Adipose tissue (tissue), 3 donors: Measurements from ENCODE around the gene CSTF1. TPM values are rescaled to one million over a fixed set of nuclear protein-coding genes. Genes with fewer than 3 reads are reported as not detected.
"Not testable (repeated sequence)": the region's sequence is repeated elsewhere in the genome, so short reads cannot be mapped to it uniquely, and the experiment has no call there.

Source experiments
- H3K27ac ChIP-seq: one replicate; pipeline ENCODE4 v1.5.1; 2013; ENCODE audit warnings: low read depth, low read length
- WGBS, 3 donors: extraction: QIAGEN DNeasy Blood & Tissue Kit; methylation state at CpG; one replicate each; pipeline ENCODE4 v1.1.7; 2013; 5-methylcytosine and 5-hydroxymethylcytosine counted together
- polyA plus RNA-seq, 3 donors: library from polyadenylated mRNA; stranded (reverse); fragments of 200-250 nt; gene quantifications; one replicate each; pipeline ENCODE4 v1.2.3, GENCODE V29; 2013
- donor health status: healthy with polysubstance abuse.
- donor health status: Bipolar disorder and iron deficiency.
- donor health status: healthy.

CSTF1 gene
- polyA plus RNA-seq, 3 donors, result 5.1 to 11.1 (median 10.5) TPM

GRCh38 chr20:56362833-56363413 is 29.5 kb upstream of the CSTF1 start:
- 49 to 59% (median 51%) methylated on average over 8 of the region's 8 CpGs for WGBS, 3 donors
- no peak overlapping the region for H3K27ac ChIP-seq

- WGBS, 3 donors, result 92 to 98% (median 95%) methylated on average over 6 of the region's 6 CpGs
- no peak overlapping the region for H3K27ac ChIP-seq
These were observed 29.0 kb upstream of the CSTF1 start for GRCh38 chr20:56363491-56363890.

GRCh38 chr20:56368351-56369134 is 23.9 kb upstream of the CSTF1 start:
- H3K27ac ChIP-seq, result no peak overlapping the region
- WGBS, 3 donors, result 80 to 88% (median 86%) methylated on average over 6 of the region's 6 CpGs

- 87 to 97% (median 93%) methylated on average over 4 of the region's 4 CpGs for WGBS, 3 donors
- no peak overlapping the region for H3K27ac ChIP-seq
These were observed 23.3 kb upstream of the CSTF1 start for GRCh38 chr20:56369179-56369578.

- no peak overlapping the region for H3K27ac ChIP-seq
- WGBS, 3 donors, result 92 to 95% (median 93%) methylated on average over 11 of the region's 11 CpGs
These were observed 20.5 kb upstream of the CSTF1 start for GRCh38 chr20:56371977-56372376.

- 54 to 89% (median 65%) methylated on average over 1 of the region's 1 CpG for WGBS, 3 donors
- H3K27ac ChIP-seq, result no peak overlapping the region
These were observed 19.6 kb upstream of the CSTF1 start for GRCh38 chr20:56372850-56373249.

- 42 to 58% (median 48%) methylated on average over 1 of the region's 1 CpG for WGBS, 3 donors
- no peak overlapping the region for H3K27ac ChIP-seq
These were observed 18.5 kb upstream of the CSTF1 start for GRCh38 chr20:56373942-56374341.

GRCh38 chr20:56376331-56376730 is 16.1 kb upstream of the CSTF1 start:
- WGBS, 3 donors, result 66 to 97% (median 72%) methylated on average over 2 of the region's 2 CpGs
- no peak overlapping the region for H3K27ac ChIP-seq

GRCh38 chr20:56378386-56378785 is 14.1 kb upstream of the CSTF1 start:
- 90 to 96% (median 95%) methylated on average over 3 of the region's 3 CpGs for WGBS, 3 donors
- H3K27ac ChIP-seq, result no peak overlapping the region

GRCh38 chr20:56380375-56380774 is 12.1 kb upstream of the CSTF1 start:
- WGBS, 3 donors, result 26 to 38% (median 27%) methylated on average over 1 of the region's 1 CpG

GRCh38 chr20:56381501-56381900 is 10.9 kb upstream of the CSTF1 start:
- WGBS, 3 donors, result 83 to 96% (median 93%) methylated on average over 1 of the region's 1 CpG
- no peak overlapping the region for H3K27ac ChIP-seq

More at GRCh38 chr20:56380375-56380774, 12.1 kb upstream of the CSTF1 start:
- H3K27ac ChIP-seq, result no peak overlapping the region

GRCh38 chr20:56382696-56383095 is 9.7 kb upstream of the CSTF1 start:
- H3K27ac ChIP-seq, result no peak overlapping the region
- 54 to 79% (median 76%) methylated on average over 4 of the region's 4 CpGs for WGBS, 3 donors

GRCh38 chr20:56383334-56383733 is 9.1 kb upstream of the CSTF1 start:
- 90 to 92% (median 92%) methylated on average over 8 of the region's 8 CpGs for WGBS, 3 donors
- no peak overlapping the region for H3K27ac ChIP-seq

GRCh38 chr20:56385130-56385529 is 7.3 kb upstream of the CSTF1 start:
- 95 to 96% (median 96%) methylated on average over 4 of the region's 4 CpGs for WGBS, 3 donors

GRCh38 chr20:56386219-56386618 is 6.2 kb upstream of the CSTF1 start:
- WGBS, 3 donors, result 53 to 96% (median 96%) methylated on average over 6 of the region's 6 CpGs
- no peak overlapping the region for H3K27ac ChIP-seq

More at GRCh38 chr20:56385130-56385529, 7.3 kb upstream of the CSTF1 start:
- no peak overlapping the region for H3K27ac ChIP-seq

- H3K27ac ChIP-seq, result no peak overlapping the region
- 73 to 94% (median 91%) methylated on average over 4 of the region's 4 CpGs for WGBS, 3 donors
These were observed 3.6 kb upstream of the CSTF1 start for GRCh38 chr20:56388882-56389281.

- no peak overlapping the region for H3K27ac ChIP-seq
- 92 to 96% (median 96%) methylated on average over 4 of the region's 4 CpGs for WGBS, 3 donors
These were observed 2.6 kb upstream of the CSTF1 start for GRCh38 chr20:56389807-56390206.

- H3K27ac ChIP-seq, result not testable (repeated sequence)
- 96 to 99% (median 97%) methylated on average over 9 of the region's 9 CpGs for WGBS, 3 donors
These were observed 2.0 kb upstream of the CSTF1 start for GRCh38 chr20:56390396-56390795.

- no peak overlapping the region for H3K27ac ChIP-seq
- WGBS, 3 donors, result 23 to 33% (median 24%) methylated on average over 10 of the region's 10 CpGs
These were observed 1.4 kb upstream of the CSTF1 start for GRCh38 chr20:56391037-56391436.

GRCh38 chr20:56391596-56392131 is 781 bp upstream of the CSTF1 start:
- 0 to 1% (median 0%) methylated on average over 29 of the region's 29 CpGs for WGBS, 3 donors
- H3K27ac ChIP-seq, result no peak overlapping the region
